Esophagus squamous epithelium (tissue), 5 donors: ENCODE data around the gene FTCD. TPM values are rescaled to one million over a fixed set of nuclear protein-coding genes. Genes with fewer than 3 reads are reported as not detected.

Source experiments
- DNase-seq: peaks from one replicate; lab custom pipeline; 2025; lab: John Stamatoyannopoulos, UW
- H3K27ac ChIP-seq, 4 donors: fragments of 200-600 bp; sonication (generic); one replicate each; pipeline ENCODE4 v1.5.1; 2016 to 2019; ENCODE audit warnings: mild to moderate bottlenecking in 1 of 4
- H3K27me3 ChIP-seq, 4 donors: fragments of 200-600 bp; sonication (generic); 1 replicate in 3 of 4; 2 replicates in 1 of 4; pipeline versions ENCODE4 v1.5.1 to v1.6.0; 2017 to 2021; ENCODE audit warnings: antibody characterized with exemption in 1 of 4
- H3K36me3 ChIP-seq, 3 donors: fragments of 200-600 bp; sonication (generic); one replicate each; pipeline ENCODE4 v1.5.1; 2016 to 2019
- H3K4me1 ChIP-seq, 3 donors: fragments of 200-600 bp; sonication (generic); one replicate each; pipeline ENCODE4 v1.5.1; 2017 to 2019
- H3K4me3 ChIP-seq, 4 donors: fragments of 200-600 bp; sonication (generic); 1 replicate in 3 of 4; 2 replicates in 1 of 4; pipeline ENCODE4 v1.5.1; 2016 to 2019; ENCODE audit warnings: mild to moderate bottlenecking in 2 of 4, moderate library complexity in 1 of 4
- H3K9me3 ChIP-seq, 3 donors: fragments of 200-600 bp; sonication (generic); one replicate each; pipeline ENCODE4 v1.5.1; 2016 to 2019
- POLR2A ChIP-seq, 4 donors: fragments of 450-650 bp; IDR thresholded peaks; one replicate each; pipeline ENCODE4 v1.6.1; 2017; ENCODE audit warnings: antibody characterized with exemption in 4 of 4, mild to moderate bottlenecking in 4 of 4, moderate library complexity in 3 of 4
- WGBS, 2 donors: methylation state at CpG; one replicate each; pipeline ENCODE4 v1.1.5; 2018; 5-methylcytosine and 5-hydroxymethylcytosine counted together
- intact Hi-C: fragments of 100-400 bp; cut with DNase I; formaldehyde crosslinking; loops from one replicate; pipeline ENCODE4 v1.15.0; 2022
- total RNA-seq, 4 donors: library from RNA; depleted of rRNA; stranded (reverse); fragments of >200 nt; gene quantifications; one replicate each; pipeline ENCODE4 v1.1.0, GENCODE V29; 2016
- TF ChIP-seq, protein P1 (sequence below), 6 experiments: fragments of 450-650 bp in 4 of 6; fragments of 200-600 bp in 2 of 6; sonication (generic) in 2 of 6; IDR thresholded peaks; one replicate each; pipeline ENCODE4 v1.5.1; 2016 to 2019; ENCODE audit warnings: antibody characterized with exemption in 6 of 6, mild to moderate bottlenecking in 4 of 6, moderate library complexity in 4 of 6
- donor health status: DM: yes; HTN: yes; CAD: no.

Gene FTCD
- total RNA-seq, 4 donors from 2014 or later = not detected

DNA sequence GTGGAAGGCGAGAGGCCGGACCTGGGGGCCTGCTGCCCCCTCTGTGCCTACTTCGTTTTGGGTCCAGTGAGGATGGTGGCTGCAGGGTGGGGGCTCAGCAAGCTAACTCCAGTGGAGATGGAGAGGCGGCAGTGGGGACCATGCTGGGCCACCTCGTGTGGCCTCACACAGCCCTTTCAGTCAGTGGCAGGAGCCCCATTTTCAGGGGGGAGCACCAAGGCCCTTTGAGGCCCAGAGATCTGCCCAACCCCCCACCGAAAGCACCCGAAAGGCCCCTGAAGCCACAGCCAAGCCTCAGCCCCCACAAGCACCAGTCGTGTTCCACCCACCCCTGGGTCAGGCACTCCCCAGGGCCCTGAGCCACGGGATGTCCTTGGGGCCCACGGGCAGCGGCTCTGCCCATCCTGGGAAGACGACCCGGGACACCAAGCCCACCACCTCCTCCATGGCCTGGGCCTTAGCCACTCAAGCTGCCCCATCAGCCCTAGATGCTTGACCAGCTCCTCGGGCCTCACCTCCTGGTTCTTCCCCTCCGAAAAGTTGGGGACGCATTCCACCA, 345 bp downstream of the FTCD start:
- no peaks in the 10 kb centered on the region for H3K9me3 ChIP-seq
- WGBS, 2 donors = 81 to 90% methylated on average over 2 to 5 of the region's 16 CpGs
- no peak overlapping the region for H3K27ac ChIP-seq
- no peaks in the 10 kb centered on the region for H3K36me3 ChIP-seq
- TF ChIP-seq, protein P1, sequence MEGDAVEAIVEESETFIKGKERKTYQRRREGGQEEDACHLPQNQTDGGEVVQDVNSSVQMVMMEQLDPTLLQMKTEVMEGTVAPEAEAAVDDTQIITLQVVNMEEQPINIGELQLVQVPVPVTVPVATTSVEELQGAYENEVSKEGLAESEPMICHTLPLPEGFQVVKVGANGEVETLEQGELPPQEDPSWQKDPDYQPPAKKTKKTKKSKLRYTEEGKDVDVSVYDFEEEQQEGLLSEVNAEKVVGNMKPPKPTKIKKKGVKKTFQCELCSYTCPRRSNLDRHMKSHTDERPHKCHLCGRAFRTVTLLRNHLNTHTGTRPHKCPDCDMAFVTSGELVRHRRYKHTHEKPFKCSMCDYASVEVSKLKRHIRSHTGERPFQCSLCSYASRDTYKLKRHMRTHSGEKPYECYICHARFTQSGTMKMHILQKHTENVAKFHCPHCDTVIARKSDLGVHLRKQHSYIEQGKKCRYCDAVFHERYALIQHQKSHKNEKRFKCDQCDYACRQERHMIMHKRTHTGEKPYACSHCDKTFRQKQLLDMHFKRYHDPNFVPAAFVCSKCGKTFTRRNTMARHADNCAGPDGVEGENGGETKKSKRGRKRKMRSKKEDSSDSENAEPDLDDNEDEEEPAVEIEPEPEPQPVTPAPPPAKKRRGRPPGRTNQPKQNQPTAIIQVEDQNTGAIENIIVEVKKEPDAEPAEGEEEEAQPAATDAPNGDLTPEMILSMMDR (IDR thresholded peaks at IDR 0.05) = no peak
- TF ChIP-seq POLR2A (IDR thresholded peaks at IDR 0.05) = no peak
- H3K4me3 ChIP-seq = no peak overlapping the region
- H3K4me1 ChIP-seq = peaks cover 5 to 12% (median 9%) of the 10 kb centered on the region in 3 donors
- intact Hi-C loops = no loop called here
- no peaks in the 10 kb centered on the region for H3K27me3 ChIP-seq
- no peak for DNase-seq

DNA sequence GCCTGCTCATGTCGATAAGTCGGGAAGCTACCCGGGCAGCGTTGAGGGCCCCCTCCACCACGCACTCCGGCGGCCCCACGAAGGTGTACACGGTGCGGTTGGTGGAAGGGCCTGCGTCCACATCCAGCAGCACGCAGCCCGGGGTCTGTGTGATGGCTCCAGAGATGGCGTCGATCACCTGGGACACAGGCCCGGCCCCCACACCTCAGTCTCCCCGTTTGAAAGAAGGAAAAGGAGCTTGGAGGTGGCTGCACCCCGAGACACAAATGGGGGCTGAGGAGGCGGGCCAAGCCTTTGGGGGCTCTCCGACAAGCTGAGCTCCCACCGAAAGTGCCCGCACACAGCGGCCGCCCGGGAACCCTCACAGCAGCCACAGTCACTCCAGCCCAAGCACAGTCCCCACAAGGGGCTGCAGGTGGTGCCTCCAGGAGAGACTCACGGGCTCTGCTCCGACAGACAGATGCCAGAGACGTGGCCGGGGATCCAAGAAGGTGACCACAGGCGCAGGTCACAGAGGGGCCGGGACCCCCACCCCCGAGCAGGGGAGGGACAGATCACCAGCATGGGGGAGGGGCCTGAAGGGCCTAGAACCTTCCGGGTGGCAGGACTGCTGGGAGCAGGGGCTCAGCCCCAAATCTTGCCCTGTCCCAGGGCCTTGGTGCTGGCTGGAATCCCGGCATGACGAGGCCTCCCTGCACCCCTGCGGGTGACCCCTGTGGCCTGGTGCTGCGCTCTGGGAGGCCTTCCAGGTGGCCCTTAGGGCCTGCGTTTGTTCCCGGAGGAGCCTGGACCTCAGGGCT, 1.0 kb downstream of the FTCD start:
- WGBS, 2 donors = 95% methylated on average over 9 of the region's 39 CpGs; no CpG with 5 or more reads in 1 of the 2 donors
- Histone ChIP-seq H3K27ac (no peak overlapping the region), H3K4me1 (peaks cover 5 to 12% (median 9%) of the 10 kb centered on the region in 3 donors), H3K27me3 (no peaks in the 10 kb centered on the region), H3K36me3 (no peaks in the 10 kb centered on the region), H3K4me3 (no peak overlapping the region), H3K9me3 (no peaks in the 10 kb centered on the region)
- DNase-seq = no peak
- TF ChIP-seq POLR2A (IDR thresholded peaks at IDR 0.05) = no peak
- TF ChIP-seq, protein P1 (IDR thresholded peaks at IDR 0.05) = no peak
- intact Hi-C loops = no loop called here

DNA sequence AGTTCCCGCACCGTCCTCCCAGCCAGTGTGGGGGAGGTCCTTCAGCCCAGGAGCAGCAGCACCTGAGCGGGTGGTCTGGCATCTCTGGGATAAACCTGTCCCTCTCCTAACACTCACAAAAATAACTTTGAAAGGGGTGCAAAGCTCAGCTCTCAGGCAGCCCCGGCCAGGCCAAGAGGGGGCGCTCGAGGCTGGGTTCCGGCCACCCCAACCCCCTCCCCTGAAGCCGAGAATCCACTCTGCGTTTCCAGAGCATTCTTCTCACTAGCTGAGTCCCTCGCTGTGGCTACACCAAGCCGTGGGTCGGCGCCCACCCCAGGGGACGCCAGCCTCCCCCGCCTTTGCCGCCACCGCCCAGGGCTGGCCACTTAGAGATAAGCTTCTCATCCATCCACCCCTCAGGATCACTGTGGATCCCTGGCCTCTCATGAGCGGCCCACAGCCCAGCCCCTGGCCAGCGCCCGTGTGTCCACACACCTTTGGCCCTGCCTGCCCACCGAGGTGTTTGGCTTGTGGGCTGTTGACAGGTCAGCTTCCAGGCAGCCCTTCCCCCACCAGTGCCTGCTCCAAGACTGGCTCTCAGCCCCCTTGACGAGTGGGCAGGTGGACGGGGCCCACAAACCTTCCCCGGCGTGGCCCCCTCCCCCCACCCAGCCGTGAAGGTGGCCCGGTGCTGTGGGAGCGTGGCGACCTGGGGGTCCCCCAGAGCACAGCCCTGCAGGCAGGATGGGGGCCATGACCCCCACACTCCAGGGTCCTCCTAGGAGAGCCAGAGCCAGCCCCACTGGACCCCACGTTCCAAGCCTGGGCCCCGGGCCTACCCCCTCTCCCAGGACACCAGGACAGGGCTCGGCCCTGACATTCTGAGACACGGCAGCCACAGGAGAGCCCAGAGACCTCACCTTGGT, 1.9 kb downstream of the FTCD start:
- intact Hi-C loops = no loop called here
- Histone ChIP-seq H3K4me3 (peak overlapping the region in 2 of 4 donors; percentile 14 to 49), H3K36me3 (no peaks in the 10 kb centered on the region), H3K4me1 (peaks cover 5 to 12% (median 9%) of the 10 kb centered on the region in 3 donors), H3K27ac (no peak overlapping the region), H3K9me3 (no peaks in the 10 kb centered on the region), H3K27me3 (no peaks in the 10 kb centered on the region)
- no peak for TF ChIP-seq POLR2A (IDR thresholded peaks at IDR 0.05)
- TF ChIP-seq, protein P1 (IDR thresholded peaks at IDR 0.05) = peak in 5 of 6 experiments; percentile 44 to 64 (median 57)
- no peak for DNase-seq
- 25% methylated on average over 13 of the region's 33 CpGs; no CpG with 5 or more reads in 1 of the 2 donors for WGBS, 2 donors

DNA sequence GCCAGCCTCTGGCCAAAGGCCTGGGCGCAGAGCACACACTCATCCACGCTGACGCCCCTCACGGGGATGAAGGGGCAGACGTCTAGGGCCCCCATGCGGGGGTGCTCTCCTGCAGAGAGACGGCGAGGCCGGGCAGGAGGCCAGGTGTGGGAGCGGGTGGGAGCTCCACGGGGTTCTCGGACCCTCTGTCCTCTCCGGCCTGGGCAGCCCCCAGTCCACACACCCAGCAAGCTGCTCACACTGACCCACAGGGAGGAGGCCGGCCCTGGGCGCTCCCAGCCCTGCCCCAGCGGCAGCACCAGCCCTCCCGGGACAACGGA, 2.5 kb downstream of the FTCD start:
- intact Hi-C loops = no loop called here
- H3K4me3 ChIP-seq = peak overlapping the region in 2 of 4 donors; percentile 14 to 49
- H3K27ac ChIP-seq = no peak overlapping the region
- no peaks in the 10 kb centered on the region for H3K36me3 ChIP-seq
- no peaks in the 10 kb centered on the region for H3K9me3 ChIP-seq
- 63% methylated on average over 12 of the region's 18 CpGs; no CpG with 5 or more reads in 1 of the 2 donors for WGBS, 2 donors
- TF ChIP-seq, protein P1 (IDR thresholded peaks at IDR 0.05) = no peak
- no peak for TF ChIP-seq POLR2A (IDR thresholded peaks at IDR 0.05)
- peaks cover 5 to 12% (median 9%) of the 10 kb centered on the region in 3 donors for H3K4me1 ChIP-seq
- H3K27me3 ChIP-seq = no peaks in the 10 kb centered on the region
- DNase-seq = no peak
